ENCODE measurements around the gene PRODH.
"Not testable (repeated sequence)": the region's sequence is repeated elsewhere in the genome, so short reads cannot be mapped to it uniquely, and the experiment has no call there.

PRODH gene

DNA sequence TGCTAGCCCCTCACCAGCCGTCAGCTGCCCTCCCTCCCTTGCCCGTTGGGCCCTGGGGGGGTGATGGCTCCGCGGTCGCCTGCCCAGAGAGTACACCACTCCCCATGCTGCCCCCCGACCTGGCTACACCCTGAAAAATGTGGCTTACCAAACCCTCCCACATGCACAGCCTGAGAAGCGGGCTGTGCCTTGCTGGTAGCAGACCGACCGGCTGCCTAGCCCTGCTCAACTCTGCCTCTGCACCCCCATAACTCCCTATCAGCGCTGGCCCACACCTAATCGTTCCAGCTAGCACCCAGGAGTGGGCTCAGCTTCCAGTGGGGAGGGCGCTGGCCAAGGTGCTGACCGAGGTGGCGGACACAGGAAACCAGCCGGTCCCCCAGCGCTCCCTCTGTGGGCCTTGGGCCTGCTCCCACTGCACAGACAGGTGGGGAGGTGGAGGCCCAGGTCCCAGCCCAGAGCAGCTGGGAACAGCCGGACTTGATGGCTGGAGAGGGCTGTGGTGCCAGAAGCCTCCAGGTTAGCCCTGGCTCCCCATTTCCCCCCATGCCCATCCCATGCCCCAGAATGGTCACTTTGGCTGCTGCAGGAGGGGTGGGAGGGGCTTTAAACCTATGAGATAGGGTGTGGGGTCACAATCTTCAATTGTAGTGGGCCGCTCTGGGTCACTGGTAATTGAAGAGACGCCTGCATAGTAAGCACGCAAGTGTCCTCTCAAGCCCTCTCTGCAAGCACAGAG, 32.1 kb upstream of the PRODH start:
- no peak for DNase-seq

DNA sequence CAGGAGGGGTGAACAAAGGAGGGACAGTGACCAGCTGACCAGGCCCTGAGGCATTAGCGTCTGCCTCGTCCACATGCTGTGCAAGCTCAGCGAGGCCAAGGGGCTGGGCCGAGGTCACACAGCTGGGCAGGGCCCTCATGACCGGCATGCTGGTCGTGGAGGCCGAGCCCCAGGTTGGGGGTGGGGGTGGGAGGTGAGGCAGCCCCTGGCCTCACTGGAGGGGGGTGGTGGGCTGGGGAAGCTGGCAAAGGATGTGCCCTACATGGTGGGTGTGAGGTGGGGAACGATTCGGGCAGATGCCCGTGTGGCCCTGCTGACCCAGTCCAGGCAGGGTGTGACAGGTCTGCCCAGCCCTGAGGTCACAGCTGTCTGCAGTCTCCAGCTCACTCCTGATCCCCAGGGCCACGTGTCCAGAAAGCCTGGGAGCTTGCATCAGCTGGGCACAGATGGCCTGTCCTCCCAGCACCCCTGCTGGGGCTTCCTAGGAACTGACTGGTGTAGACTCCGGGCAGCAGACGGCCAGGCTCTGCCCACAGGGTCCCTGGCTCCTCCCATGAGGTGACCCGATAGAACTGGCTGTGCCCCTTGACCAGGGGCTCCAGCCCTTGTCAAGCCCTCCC, 31.4 kb upstream of the PRODH start:
- DNase-seq: not testable (repeated sequence)

DNA sequence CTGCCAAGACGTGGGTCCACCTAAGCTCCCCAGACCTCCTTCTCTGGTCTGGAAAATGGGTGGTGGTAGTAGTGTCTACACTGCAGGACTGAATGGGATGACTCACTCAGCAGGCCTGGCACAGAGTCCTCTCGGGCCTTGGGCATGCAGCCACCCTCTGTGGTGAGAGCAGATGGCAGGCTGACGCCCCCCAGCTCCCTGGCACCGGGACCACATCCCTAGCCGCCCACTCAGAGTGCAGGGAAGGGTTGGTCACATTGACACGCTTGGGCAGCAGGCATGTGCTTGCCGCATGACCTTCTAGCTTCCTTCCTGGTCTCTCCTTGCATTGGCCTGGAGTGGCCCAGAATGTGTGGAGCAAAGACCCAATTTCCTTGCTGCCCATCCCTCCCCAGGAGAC, 30.7 kb upstream of the PRODH start:
- no peak for DNase-seq

DNA sequence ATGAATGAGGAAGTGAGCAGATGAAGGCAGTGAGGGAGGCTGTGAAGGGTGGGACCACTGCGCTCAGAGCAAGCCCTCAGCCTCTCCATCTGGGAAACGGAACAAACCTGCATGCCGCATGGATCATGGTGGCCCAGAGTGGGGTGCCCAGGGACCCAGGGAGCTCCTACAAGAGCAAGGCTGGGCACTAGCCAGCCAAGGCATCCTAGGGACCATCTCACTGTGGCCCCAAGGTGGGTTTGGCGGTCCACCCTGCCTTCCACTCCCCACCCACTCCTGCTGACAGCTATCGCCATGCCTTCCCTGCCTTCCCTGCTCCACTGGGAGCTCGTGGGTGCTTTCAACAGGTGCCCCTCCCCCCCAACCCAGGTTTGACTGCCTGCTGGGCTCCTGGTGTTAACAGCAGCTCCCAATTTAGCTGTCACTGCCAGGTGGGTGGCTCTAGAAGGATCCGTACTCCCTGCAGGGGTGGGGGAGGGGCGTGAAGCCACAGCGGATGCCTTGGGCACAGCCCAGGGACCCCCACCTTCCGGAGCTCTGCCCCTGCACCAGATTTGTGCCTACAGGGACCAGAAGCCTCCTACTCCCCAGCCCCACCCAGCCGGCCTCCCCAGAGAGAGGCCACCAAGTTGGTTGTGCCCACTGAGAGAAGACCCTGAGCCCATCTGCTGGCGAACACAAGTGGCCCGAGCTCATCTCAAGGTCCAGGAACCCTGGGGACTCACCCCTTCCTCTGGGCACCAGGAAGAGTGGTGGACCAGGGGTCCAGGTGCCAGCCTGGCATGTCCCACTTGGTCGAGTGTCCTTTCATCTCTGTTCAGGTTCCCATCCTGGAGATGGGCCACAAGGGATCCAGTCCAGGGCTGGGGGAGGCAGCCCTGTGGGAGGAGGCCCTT, 29.7 kb upstream of the PRODH start:
- DNase-seq: no peak

DNA sequence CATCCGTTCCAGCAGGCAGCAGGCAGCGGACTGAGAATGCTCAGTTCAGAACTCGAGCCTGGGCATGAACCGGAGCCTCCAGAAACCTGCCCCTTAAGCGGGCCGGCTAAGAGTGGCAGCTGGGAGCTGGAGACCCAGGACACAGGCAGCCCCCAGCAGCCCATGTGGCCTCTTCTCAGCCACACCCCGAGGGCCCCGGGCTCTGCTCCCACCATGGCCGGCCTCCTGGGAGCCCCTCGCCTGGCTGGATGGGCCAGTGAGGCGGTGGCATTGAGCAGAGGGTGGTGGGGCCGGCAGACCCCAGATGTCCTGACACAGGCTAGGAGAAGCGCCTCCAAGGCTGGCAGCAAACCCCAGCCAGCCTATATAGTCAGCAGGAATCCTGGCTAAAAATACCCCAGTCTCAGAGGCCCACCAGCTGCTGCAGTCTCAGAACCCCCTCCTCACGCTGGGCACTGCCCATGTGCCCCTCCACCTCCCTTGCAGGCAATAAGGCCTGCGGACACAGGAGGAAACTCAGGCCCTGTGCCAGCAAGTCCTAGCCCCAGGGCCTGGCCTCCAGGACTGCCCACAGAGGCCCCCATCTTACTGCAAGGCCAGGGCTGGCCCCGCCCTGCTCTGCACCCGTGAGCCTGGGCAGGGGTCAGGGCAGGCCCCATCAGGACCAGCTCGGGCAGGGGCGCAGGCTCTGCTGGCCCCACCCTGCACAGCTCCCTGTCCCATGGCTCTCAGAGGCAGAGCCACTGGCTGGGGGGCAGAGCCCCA, 28.6 kb upstream of the PRODH start:
- not testable (repeated sequence) for DNase-seq

DNA sequence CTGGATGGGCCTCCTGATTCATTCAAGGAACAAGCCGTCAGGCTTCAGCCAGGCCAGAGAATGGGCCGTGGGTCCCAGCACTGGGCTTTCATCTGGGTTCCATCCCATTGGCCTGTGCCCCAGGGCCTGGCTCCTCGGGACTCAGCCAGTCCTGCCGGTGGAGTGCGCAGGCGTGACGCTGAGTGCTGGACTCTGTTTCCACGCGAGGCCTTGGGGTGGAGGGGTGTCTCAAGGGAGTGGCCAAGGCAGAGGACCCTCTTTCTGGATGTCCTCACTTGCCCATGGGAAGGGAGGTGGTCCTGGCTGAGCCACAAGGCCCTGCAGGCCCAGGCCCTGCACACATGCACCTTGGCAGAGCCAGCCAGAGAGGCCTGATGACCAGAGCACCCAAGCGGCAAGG, 28.0 kb upstream of the PRODH start:
- DNase-seq: not testable (repeated sequence)

DNA sequence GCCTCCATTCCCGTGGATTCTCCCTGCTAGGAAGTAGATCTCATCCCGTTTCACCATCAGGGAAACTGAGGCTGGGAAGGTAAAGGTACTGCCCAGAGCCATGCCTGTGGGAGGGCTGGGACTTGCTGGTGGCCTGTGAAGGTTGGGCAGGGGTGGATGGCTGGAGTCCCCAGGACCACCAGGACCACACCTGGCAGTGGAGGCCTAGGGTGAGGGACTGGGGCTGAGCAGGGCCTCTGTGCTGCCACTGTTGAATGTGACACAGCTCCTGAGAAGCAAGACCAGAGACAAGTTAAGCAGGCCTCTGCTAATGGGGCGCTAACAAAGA, 26.2 kb upstream of the PRODH start:
- no peak for DNase-seq

DNA sequence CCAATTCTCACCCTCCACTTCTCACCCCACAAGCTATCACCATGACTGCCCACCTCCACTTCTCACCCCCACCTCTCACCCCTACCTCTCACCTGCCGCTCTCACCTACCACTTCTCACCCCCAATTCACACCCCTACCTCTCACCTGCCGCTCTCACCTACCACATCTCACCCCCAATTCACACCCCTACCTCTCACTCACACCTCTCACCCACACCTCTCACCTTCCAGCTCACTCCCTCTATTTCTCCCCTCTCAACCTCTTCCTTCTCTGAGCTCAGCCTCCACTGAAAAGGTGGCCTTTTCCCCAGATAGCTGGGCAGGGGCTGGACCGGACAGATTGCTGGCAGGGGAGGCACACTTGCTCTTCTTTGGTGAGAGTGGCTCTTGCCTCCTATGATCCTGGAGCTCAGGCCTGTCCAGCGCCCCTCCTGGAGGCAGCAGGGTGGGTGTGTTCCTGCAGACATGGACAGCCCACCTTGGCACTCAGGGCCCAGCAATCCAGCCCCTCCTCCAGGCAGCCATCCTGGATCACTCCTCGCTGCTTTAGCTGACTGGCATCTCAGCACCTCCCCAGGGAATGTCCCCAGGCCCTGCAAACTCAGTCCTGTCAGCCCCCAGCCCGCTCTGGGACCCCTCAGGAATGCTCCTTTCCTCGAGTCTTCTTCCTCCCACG, 25.7 kb upstream of the PRODH start:
- DNase-seq: not testable (repeated sequence)

DNA sequence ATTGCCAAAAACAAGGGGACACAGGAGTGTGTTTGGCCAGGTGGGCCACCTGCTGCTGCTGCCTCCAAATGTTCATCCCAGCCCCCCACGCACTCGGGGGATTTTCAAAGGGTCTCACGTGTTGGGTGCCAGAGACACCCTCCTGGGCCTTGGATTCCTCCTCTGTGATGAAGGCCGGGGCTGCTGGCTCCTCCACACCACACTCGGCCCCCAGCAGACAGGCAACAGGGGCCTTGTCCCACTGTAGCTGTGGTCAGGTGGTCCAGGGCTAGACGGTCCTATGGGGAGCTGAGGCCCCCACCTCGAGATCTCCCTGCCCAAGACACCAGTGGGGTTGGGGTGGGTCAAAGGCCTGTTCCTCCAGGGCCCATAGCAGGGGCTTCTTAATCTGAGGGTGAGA, 25.1 kb upstream of the PRODH start:
- not testable (repeated sequence) for DNase-seq

DNA sequence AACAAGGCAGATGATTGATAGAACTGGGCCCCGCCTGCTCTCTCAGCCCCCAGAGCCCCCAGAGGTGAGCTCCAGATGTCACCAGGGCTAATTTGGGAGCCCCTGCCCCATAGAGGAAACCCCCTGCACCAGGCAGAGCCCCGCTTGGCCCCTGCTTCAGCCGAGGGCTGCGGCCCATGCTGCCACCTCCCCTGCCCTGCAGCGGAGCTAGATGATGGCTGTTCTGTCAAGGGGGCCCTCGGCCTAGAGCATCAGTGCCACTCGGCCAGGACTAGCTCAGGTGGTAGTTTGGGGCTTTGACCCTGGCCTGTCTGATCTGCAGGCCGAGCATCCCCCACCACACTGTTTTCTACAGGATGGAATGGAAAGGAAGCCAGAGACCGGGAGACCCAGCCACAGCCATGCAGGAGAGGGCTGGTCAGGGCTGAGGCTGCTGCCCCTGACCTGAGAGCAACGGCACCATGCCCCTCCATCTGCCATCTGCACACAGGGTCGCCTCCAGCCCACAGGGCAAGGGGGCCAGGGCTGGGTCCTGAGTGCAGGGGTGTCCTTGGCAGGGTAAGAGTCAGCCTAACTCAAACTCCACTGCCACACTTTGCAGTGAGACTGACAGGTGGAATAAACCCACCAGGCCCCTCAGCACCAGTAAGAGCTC, 24.2 kb upstream of the PRODH start:
- DNase-seq: not testable (repeated sequence)

DNA sequence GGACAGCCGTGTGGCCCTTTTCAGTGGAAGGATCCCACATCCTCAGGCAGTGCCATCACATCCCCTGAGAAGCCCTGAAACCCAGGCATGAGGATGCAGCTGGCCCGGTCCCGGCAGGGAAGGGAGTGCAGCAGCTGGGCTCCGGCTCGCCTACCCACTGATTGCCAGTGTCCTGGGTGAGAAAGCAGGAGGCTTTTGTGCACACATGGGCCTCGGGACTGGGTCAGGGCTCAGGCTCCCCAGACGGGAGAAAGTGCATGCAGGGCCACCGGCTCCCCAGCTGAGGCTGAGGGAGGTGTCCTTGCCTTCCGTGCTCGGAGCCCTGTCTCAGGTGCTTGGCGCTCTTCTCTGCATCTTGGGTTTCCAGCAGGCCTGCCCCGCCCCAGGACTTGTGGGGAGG, 23.6 kb upstream of the PRODH start:
- not testable (repeated sequence) for DNase-seq

DNA sequence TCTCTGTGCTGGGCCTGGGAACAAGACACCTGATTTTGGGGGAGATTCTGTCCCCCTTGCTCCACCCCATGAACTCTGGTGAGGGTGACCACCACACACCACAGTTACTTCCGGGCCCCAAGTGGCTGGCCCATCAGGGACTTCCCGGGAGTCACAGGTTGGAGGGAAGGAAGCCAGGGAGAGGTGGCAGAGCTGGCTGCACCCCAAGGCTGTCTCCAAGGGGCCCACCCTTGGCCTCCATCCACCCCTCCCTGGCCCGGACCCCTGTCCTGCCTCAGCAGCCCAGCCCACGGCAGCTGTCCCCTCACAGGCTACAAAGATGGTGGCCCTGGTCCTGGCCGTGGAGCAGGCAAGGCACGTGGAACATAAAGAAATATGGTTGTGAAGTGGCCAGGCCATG, 23.2 kb upstream of the PRODH start:
- DNase-seq: not testable (repeated sequence)

DNA sequence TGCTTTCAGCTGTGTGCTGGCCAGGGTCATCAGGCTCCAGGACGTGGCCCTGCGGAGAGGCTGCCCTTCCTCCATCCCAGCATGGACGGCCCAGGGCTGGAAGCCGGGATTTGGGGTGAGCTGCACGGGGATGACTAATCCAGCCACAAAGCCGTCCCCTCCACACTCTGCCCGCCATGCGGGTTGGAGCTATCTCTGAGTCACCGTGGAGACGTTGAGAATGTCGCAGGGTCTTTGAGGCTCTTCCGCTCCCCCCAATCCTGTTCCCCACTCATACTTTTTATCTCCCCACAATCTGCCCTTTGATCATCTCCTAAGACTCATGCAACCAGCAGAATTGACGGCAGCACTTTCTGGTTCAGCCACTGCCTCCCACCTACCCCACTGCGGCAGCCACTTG, 22.6 kb upstream of the PRODH start:
- not testable (repeated sequence) for DNase-seq

DNA sequence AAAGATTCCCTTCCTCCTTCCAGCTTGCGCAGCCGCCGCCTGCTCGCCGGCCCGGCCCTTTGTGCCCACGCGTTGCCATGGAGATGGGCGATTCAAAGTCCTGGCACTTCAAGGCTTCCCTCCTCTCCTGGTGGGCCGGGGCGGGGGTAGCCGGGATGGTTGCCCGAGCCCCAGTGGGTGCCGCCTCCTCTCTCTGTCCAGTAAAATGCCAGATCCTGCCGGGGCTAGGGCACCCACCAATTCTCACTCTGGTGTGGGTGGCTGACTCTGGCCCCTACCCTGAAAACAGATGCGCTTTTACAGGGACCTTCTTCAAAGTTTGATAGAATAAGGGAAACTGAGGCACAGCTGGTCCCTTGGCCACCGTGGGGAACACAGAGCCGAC, 22.2 kb upstream of the PRODH start:
- DNase-seq: not testable (repeated sequence)

DNA sequence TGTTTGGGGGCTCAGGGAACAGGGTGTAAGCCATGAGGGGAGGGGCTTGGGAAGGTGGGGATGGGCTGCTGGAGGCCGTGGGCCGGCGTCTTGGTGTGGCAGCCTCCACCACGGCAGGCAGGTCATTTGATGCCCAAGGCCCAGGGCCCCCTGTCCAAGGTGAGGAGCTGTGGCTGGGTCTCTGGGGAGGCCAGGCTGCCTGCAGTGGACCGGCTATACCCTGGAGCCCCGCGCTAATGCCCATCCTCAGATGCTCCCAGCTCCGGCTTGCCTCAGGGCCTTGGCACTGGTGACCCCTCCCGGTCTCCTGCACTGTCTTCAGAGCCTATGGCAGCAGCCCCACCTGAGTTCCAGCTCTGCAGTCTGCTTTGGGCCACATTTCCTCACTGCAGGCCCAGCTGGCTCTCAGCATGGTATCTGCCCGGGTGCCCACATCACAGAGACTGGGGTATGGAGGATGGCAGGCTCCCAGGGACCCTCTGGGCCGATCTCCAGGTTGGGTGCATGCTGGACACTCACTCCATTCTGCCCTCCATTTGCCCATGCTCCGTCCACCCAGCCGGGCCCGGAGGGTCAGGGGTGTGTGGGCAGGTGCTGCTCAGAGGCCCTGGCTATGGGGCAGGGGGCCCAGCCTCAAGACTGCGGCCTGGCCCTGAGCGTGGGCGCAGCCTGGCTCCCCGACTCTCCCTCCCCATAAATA, 21.7 kb upstream of the PRODH start:
- DNase-seq: not testable (repeated sequence)

DNA sequence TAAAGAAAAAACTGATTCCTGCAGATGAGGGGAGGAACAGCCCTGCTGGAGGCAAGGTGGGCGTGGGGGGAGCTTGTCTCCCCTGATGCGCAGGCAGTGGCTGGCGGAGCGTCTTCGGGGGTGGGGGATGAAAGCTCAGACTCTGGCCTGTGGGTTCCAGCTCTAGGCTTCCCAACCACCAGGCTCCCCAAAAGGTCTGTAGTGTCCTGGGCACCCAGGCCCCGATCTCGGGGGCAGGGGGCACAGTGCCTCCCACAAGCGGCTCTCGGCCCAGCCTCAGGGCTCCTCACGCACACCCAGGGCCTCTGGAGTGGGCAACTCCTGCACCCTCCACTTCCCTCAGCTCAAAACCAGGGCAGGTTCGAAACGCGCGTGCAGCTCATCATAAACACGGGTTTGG, 20.9 kb upstream of the PRODH start:
- not testable (repeated sequence) for DNase-seq

DNA sequence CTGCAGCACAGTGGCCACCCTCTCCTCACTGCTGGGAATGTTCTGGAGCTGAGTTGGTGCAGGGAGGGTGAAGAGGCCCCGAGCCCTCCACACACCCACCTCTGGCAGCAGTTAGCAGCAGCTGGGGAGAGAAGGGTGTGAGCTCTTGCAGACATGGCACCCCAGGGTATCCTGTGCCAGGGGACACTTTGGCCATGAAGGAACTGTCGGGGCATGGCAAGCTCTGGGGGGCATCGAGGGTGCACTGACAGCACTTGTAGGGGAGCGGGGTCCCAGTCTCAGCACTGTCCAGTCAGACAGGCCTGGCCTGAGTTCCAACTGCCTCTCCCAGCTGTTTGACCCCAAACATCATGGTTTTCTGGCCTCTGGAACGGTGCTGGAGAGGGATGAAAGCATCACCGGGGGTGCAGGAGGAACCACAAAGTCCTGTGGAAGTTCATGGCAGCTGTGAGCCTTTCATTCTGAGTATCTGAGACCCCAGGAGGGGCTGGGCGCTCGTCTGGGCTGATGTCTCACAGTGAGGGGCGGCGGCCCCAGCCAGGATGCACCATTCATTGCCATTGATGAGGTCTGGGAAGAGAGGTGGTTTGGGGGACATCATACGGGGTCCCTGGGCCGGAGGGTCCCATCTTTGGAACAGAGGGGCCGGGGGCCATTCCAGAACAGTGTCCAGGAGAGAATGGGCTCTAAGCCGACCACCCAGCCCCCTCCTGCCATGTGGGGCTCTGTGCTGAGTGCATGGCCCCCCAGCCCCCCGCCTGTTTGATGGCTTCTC, 20.2 kb upstream of the PRODH start:
- not testable (repeated sequence) for DNase-seq

DNA sequence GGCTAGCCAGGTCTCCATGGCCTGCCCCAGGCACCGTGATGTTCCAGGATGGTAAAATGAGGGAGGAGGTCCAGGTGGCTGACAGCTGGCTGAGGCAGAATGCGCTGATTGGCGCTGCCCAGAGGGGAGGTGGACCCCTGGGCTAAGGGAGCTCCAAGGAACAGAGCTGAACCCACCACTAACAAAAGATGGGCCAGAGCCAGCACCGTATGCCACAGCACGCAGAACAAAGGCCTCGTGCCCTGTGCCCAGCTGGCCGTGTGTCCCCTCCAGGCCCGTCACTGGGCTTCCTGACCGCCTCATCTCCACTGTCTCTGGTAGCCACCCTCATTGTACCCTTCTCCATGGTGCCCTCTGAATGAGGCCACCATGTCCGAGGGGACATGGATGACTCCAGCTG, 19.6 kb upstream of the PRODH start:
- DNase-seq: no peak

DNA sequence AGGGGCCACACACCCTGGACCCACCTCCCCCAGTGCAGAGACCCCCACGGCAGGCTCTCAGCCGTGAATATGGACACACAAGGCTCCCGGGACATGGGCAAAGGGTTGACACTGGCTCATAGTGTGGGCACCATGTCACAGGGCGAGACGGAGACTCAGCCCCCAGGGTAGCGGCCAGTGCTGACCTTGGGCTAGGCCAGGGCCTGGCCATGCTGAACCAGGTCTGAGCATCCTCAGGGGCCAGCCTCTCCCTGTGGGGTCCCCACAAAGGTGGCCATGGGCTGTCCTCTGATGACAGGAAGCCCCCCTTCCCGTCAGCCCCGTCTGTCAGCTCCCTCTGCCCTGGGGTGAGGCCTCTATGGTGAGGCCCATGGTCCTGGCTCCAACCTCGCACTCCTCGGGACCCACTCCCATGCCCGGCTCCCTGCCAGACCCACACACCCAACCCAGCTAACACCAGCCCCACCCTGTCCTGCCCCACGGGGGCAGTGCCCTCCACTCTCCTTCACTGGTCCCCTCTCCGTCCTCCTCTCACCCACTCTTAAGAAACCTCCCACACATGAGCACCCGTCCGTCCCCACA, 19.0 kb upstream of the PRODH start:
- no peak for DNase-seq
